ENCODE data around the gene NDUFS2. TPM values are rescaled to one million over a fixed set of nuclear protein-coding genes. Genes with fewer than 3 reads are reported as not detected.

The NDUFS2 gene
- total and polyA plus RNA-seq, 9 donors: 76.2 to 140 (median 105) TPM

DNA sequence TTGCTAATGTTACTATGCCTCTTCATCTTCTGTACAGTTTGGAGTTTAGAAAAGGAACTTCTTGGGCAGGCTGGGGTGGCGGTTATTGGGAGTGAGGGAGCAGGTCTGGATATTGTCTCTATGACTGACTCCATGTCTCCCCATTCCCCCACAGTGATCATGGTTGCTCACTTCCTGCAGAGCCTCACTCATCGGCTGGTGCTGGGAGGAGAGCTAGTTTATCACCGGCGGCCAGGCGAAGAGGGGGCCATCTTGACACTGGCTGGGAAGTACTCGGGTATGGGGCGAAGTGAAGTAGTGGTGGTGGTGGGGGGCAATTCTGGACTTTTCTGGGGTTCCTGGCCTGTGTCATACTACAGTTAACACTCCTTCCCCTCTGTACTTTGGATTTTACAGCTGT lies 25.9 kb downstream of the NDUFS2 start:
- Histone ChIP-seq H3K27ac (no peak overlapping the region), H3K9me3 (no peaks in the 10 kb centered on the region), H3K27me3 (no peaks in the 10 kb centered on the region), H3K36me3 (no peaks in the 10 kb centered on the region), H3K4me3 (no peak overlapping the region), H3K4me1 (ENCODE audit: insufficient read depth) (peaks cover 5% of the 10 kb centered on the region)
- no peak for DNase-seq
- TF ChIP-seq POLR2A (IDR thresholded peaks at IDR 0.05) (no peak), EP300 (IDR thresholded peaks at IDR 0.05) (no peak)
- TF ChIP-seq, protein P1, sequence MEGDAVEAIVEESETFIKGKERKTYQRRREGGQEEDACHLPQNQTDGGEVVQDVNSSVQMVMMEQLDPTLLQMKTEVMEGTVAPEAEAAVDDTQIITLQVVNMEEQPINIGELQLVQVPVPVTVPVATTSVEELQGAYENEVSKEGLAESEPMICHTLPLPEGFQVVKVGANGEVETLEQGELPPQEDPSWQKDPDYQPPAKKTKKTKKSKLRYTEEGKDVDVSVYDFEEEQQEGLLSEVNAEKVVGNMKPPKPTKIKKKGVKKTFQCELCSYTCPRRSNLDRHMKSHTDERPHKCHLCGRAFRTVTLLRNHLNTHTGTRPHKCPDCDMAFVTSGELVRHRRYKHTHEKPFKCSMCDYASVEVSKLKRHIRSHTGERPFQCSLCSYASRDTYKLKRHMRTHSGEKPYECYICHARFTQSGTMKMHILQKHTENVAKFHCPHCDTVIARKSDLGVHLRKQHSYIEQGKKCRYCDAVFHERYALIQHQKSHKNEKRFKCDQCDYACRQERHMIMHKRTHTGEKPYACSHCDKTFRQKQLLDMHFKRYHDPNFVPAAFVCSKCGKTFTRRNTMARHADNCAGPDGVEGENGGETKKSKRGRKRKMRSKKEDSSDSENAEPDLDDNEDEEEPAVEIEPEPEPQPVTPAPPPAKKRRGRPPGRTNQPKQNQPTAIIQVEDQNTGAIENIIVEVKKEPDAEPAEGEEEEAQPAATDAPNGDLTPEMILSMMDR (IDR thresholded peaks at IDR 0.05): no peak
- 90 to 94% (median 92%) methylated on average over 7 of the region's 7 CpGs for WGBS, 3 donors
- intact Hi-C loops (cut with DNase I): loop anchor here in 3 of 4 donors (2.0 to 10.0 kb wide), 5 partner anchors 36 to 157 kb away; partner anchors contain the start of gene MPZ (in 1 of the 3)

DNA sequence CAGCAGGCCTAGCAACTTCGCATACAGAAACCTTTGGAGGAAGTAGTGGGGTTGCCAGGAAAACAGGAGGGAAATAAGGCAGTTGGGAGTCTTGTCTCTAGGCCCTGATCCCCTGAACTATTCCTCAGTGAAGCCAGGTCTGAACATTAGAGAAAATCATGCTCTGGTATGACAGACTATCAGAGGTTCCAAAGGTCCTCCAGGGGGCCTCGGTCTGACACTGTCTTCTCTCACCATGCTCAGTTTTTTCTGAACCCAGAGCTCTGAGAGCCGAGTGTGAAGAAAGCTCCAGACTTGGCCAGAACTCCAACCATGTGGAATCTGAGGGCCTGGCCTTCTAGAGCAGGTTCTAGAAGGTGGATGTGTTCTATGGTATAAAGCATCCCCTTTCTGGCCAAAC lies 27.7 kb downstream of the NDUFS2 start:
- H3K4me3 ChIP-seq: no peak overlapping the region
- WGBS, 3 donors: 52 to 62% (median 56%) methylated on average over 3 of the region's 3 CpGs
- H3K9me3 ChIP-seq: no peaks in the 10 kb centered on the region
- no peak overlapping the region for H3K27ac ChIP-seq
- no peaks in the 10 kb centered on the region for H3K36me3 ChIP-seq
- H3K27me3 ChIP-seq: no peaks in the 10 kb centered on the region
- DNase-seq: no peak
- intact Hi-C loops (cut with DNase I): loop anchor here in 3 of 4 donors (2.0 to 10.0 kb wide), 5 partner anchors 38 to 155 kb away; partner anchors contain the start of gene MPZ (in 1 of the 3)
- H3K4me1 ChIP-seq (ENCODE audit: insufficient read depth): peaks cover 5% of the 10 kb centered on the region
- TF ChIP-seq, protein P1 (IDR thresholded peaks at IDR 0.05): no peak
- no peak for TF ChIP-seq EP300 (IDR thresholded peaks at IDR 0.05)
- no peak for TF ChIP-seq POLR2A (IDR thresholded peaks at IDR 0.05)

DNA sequence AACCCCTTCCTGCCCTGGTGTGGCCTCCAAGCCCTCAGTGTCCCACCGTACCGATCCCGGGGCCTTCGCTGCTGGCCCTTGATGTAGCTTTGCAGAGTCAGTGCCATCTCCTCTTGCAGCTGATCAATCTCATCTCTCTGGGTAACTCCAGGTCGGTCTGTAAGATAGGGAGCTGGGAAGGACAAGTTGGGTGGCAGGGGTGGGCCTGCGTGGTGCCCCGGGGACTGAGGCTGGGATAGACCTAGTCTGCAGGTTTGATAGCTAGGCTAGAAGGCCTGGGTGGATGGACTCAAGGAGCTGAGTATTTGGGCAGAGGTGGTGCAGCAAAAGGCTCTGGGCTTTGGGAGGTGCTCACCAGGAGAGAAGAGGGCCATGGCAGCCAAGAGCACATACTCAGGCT lies 28.6 kb downstream of the NDUFS2 start:
- Histone ChIP-seq H3K9me3 (no peaks in the 10 kb centered on the region), H3K36me3 (no peaks in the 10 kb centered on the region), H3K4me3 (no peak overlapping the region), H3K4me1 (ENCODE audit: insufficient read depth) (peaks cover 5% of the 10 kb centered on the region), H3K27ac (no peak overlapping the region), H3K27me3 (no peaks in the 10 kb centered on the region)
- intact Hi-C loops (cut with DNase I): no loop called here
- DNase-seq: no peak
- TF ChIP-seq, protein P1 (IDR thresholded peaks at IDR 0.05): no peak
- TF ChIP-seq EP300 (IDR thresholded peaks at IDR 0.05) (no peak), POLR2A (IDR thresholded peaks at IDR 0.05) (no peak)
- 91 to 98% (median 94%) methylated on average over 7 of the region's 7 CpGs for WGBS, 3 donors

DNA sequence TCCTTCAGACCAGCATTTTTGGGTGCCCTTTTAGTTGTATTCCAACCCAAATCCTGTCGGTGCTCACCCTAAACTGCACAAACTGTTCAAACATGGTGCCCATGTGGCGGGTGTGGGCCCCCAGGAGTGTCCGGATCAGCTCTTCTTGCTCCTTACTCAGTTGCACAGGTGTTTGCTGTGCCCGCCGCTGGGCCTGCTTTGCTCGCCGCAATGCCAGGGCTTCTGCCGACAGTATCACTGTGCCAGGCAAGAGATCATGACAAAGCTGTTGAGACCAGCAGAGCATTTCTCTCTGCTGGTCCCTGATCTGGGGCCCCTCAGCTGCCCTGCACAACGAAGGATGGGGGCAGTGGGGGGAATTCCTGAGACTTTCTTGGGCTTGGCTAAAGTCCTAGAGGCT lies 30.9 kb downstream of the NDUFS2 start:
- H3K36me3 ChIP-seq: no peaks in the 10 kb centered on the region
- no peaks in the 10 kb centered on the region for H3K9me3 ChIP-seq
- no peak for TF ChIP-seq POLR2A (IDR thresholded peaks at IDR 0.05)
- H3K27ac ChIP-seq: no peak overlapping the region
- intact Hi-C loops (cut with DNase I): no loop called here
- DNase-seq: no peak
- H3K4me3 ChIP-seq: no peak overlapping the region
- 80 to 85% (median 82%) methylated on average over 9 of the region's 9 CpGs for WGBS, 3 donors
- no peaks in the 10 kb centered on the region for H3K4me1 ChIP-seq (ENCODE audit: insufficient read depth)
- no peaks in the 10 kb centered on the region for H3K27me3 ChIP-seq

DNA sequence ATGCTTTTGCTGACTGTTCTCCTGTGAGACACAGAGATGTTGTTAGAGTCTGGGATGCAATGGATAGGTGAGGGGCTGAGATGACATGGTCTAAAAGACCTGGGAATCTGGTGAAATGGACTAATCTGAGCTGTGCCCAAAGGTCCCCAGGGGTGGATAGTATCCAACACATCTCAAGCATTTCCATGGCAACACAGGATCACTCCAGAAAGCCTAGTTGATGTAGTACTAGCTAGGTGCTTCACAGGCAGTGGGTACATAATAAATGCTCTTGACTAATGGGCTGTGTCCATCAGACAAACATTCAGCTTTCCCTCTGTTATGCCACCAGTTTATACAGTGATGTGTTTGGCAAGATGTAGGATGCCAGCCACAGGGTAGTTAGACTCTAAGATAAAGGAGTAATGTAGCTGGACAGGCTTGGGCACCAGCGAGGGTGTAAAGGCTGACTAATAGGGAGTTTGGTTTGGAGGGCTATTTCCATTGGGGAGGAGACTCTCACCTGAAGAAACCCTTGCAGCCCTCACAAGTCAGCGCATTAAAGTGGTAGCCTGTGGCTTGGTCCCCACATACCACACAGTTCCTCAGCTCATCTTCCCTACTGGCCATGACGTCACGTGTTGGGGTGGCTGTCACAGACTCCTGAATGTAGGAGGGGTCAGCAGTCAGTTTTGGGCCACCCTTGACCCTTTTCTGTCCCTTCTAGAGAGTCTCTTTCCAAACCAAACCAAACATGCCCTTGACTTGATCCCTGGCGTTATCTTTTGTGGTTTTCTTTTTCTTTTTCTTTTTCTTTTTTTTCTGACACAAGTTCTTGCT lies 34.0 kb downstream of the NDUFS2 start:
- no peak for TF ChIP-seq POLR2A (IDR thresholded peaks at IDR 0.05)
- TF ChIP-seq, protein P1 (IDR thresholded peaks at IDR 0.05): no peak
- TF ChIP-seq EP300 (IDR thresholded peaks at IDR 0.05): no peak
- Histone ChIP-seq H3K9me3 (no peaks in the 10 kb centered on the region), H3K36me3 (no peaks in the 10 kb centered on the region), H3K4me3 (no peak overlapping the region), H3K27me3 (no peaks in the 10 kb centered on the region), H3K27ac (no peak overlapping the region), H3K4me1 (ENCODE audit: insufficient read depth) (no peaks in the 10 kb centered on the region)
- intact Hi-C loops (cut with DNase I): no loop called here
- no peak for DNase-seq
- whole genome bisulfite sequencing, 3 donors: 60 to 86% (median 65%) methylated on average over 5 of the region's 5 CpGs
